Spinal cord (tissue), 10 donors: ENCODE measurements around the gene HAUS3. TPM values are rescaled to one million over a fixed set of nuclear protein-coding genes. Genes with fewer than 3 reads are reported as not detected.

Experiments used
- DNase-seq, 6 donors: peaks; one replicate each; pipeline versions ENCODE4 v3.0.0 to v3.0.0-alpha.2; 2013 to 2015; ENCODE audit warnings: low spot score in 6 of 6, low read depth in 4 of 6
- H3K27ac ChIP-seq: one replicate; pipeline ENCODE4 v1.5.1; 2013; ENCODE audit warnings: low read depth, low read length, control low read depth
- H3K27me3 ChIP-seq: one replicate; pipeline ENCODE4 v1.6.1; 2013; ENCODE audit warnings: low read length; ENCODE audit not compliant: control insufficient read depth, insufficient read depth
- H3K36me3 ChIP-seq: one replicate; pipeline ENCODE4 v1.6.1; 2013; ENCODE audit warnings: low read length; ENCODE audit not compliant: control insufficient read depth, insufficient read depth
- H3K4me1 ChIP-seq: one replicate; pipeline ENCODE4 v1.6.1; 2013; ENCODE audit warnings: low read length; ENCODE audit not compliant: control insufficient read depth, insufficient read depth
- H3K4me3 ChIP-seq: one replicate; pipeline ENCODE4 v1.5.1; 2013; ENCODE audit warnings: low read depth, low read length, control low read depth
- H3K9me3 ChIP-seq: one replicate; pipeline ENCODE4 v1.6.1; 2013; ENCODE audit warnings: low read length; ENCODE audit not compliant: control insufficient read depth, insufficient read depth
- WGBS: methylation state at CpG from one replicate; pipeline ENCODE4 v1.1.5; 2013; ENCODE audit warnings: missing lambda C conversion rate; ENCODE audit not compliant: insufficient coverage; 5-methylcytosine and 5-hydroxymethylcytosine counted together
- polyA plus RNA-seq, 2 donors: library from polyadenylated mRNA; unstranded; fragments of 120-200 nt; gene quantifications; one replicate each; pipeline ENCODE4 v1.2.1, GENCODE V29; 2013; ENCODE audit not compliant: insufficient read length in 2 of 2
- total RNA-seq, 2 donors: library from RNA; depleted of rRNA in 1 of 2; stranded (reverse); fragments of 120-200 nt in 1 of 2; fragments of >200 nt in 1 of 2; gene quantifications; one replicate each; pipeline versions ENCODE4 v1.2.3 to v1.2.4, GENCODE V29; 2013 to 2014
- donor health status: healthy.

The HAUS3 gene
- total and polyA plus RNA-seq, 4 donors, result 13.2 to 22.6 (median 16.9) TPM

- H3K4me3 ChIP-seq, result no peak overlapping the region
- peak in 1 of 6 donors; percentile 0 for DNase-seq
- peaks cover 55% of the 10 kb centered on the region for H3K36me3 ChIP-seq
- no peaks in the 10 kb centered on the region for H3K27me3 ChIP-seq
- no peaks in the 10 kb centered on the region for H3K9me3 ChIP-seq
- 87% methylated on average over 19 of the region's 19 CpGs for WGBS
- peaks cover 15% of the 10 kb centered on the region for H3K4me1 ChIP-seq
- no peak overlapping the region for H3K27ac ChIP-seq
These were observed 4.6 kb upstream of the HAUS3 start for GRCh38 chr4:2246384-2247127.

- Histone ChIP-seq H3K4me1 (peaks cover 15% of the 10 kb centered on the region), H3K27me3 (no peaks in the 10 kb centered on the region), H3K36me3 (peaks cover 47% of the 10 kb centered on the region), H3K27ac (no peak overlapping the region), H3K9me3 (no peaks in the 10 kb centered on the region), H3K4me3 (no peak overlapping the region)
- WGBS, result 71% methylated on average over 7 of the region's 7 CpGs
- no peak for DNase-seq
These were observed 3.9 kb upstream of the HAUS3 start for GRCh38 chr4:2245787-2246275.

GRCh38 chr4:2245057-2245786, 3.3 kb upstream of the HAUS3 start:
- H3K4me3 ChIP-seq, result no peak overlapping the region
- no peaks in the 10 kb centered on the region for H3K9me3 ChIP-seq
- H3K27ac ChIP-seq, result no peak overlapping the region
- no peaks in the 10 kb centered on the region for H3K27me3 ChIP-seq
- 71% methylated on average over 5 of the region's 7 CpGs for WGBS
- H3K4me1 ChIP-seq, result peaks cover 15% of the 10 kb centered on the region
- DNase-seq, result no peak
- peaks cover 41% of the 10 kb centered on the region for H3K36me3 ChIP-seq

GRCh38 chr4:2243681-2244380, 1.9 kb upstream of the HAUS3 start:
- Histone ChIP-seq H3K4me1 (peaks cover 15% of the 10 kb centered on the region), H3K27me3 (no peaks in the 10 kb centered on the region), H3K4me3 (no peak overlapping the region), H3K36me3 (peaks cover 27% of the 10 kb centered on the region), H3K27ac (no peak overlapping the region), H3K9me3 (no peaks in the 10 kb centered on the region)
- WGBS, result 32% methylated on average over 4 of the region's 5 CpGs
- peak in 2 of 6 donors; percentile 64 to 65 for DNase-seq

- Histone ChIP-seq H3K4me1 (peaks cover 15% of the 10 kb centered on the region), H3K9me3 (no peaks in the 10 kb centered on the region), H3K27me3 (no peaks in the 10 kb centered on the region), H3K36me3 (peaks cover 6% of the 10 kb centered on the region), H3K27ac (no peak overlapping the region), H3K4me3 (peak overlapping the region; percentile 81)
- WGBS, result no CpG with 5 or more reads among the region's 7 CpGs
- no peak for DNase-seq
These were observed 918 bp downstream of the HAUS3 start for GRCh38 chr4:2241003-2241402.

- Histone ChIP-seq H3K27ac (no peak overlapping the region), H3K4me3 (no peak overlapping the region), H3K4me1 (no peaks in the 10 kb centered on the region), H3K27me3 (no peaks in the 10 kb centered on the region), H3K36me3 (peaks cover 9% of the 10 kb centered on the region), H3K9me3 (no peaks in the 10 kb centered on the region)
- no peak for DNase-seq
- WGBS, result no CpG with 5 or more reads among the region's 3 CpGs
These were observed 4.8 kb downstream of the HAUS3 start for GRCh38 chr4:2236944-2237666.

- DNase-seq, result no peak
- Histone ChIP-seq H3K4me1 (no peaks in the 10 kb centered on the region), H3K4me3 (no peak overlapping the region), H3K27ac (no peak overlapping the region), H3K9me3 (no peaks in the 10 kb centered on the region), H3K36me3 (peaks cover 10% of the 10 kb centered on the region), H3K27me3 (no peaks in the 10 kb centered on the region)
- no CpG with 5 or more reads among the region's 6 CpGs for WGBS
These were observed 10.8 kb downstream of the HAUS3 start for GRCh38 chr4:2231082-2231481.

- H3K27ac ChIP-seq, result no peak overlapping the region
- H3K4me3 ChIP-seq, result no peak overlapping the region
- no peak for DNase-seq
- H3K27me3 ChIP-seq, result no peaks in the 10 kb centered on the region
- H3K36me3 ChIP-seq, result peaks cover 8% of the 10 kb centered on the region
- no peaks in the 10 kb centered on the region for H3K9me3 ChIP-seq
- H3K4me1 ChIP-seq, result no peaks in the 10 kb centered on the region
- WGBS, result 94% methylated on average over 2 of the region's 2 CpGs
These were observed 15.7 kb downstream of the HAUS3 start for GRCh38 chr4:2226261-2226660.

- no peak for DNase-seq
- Histone ChIP-seq H3K4me3 (no peak overlapping the region), H3K27me3 (no peaks in the 10 kb centered on the region), H3K27ac (no peak overlapping the region), H3K9me3 (no peaks in the 10 kb centered on the region), H3K36me3 (peaks cover 3% of the 10 kb centered on the region), H3K4me1 (no peaks in the 10 kb centered on the region)
- WGBS, result no CpG with 5 or more reads among the region's 2 CpGs
These were observed 19.1 kb downstream of the HAUS3 start for GRCh38 chr4:2222838-2223237.
